ENCODE data around the gene CCDC90B. TPM values are rescaled to one million over a fixed set of nuclear protein-coding genes. Genes with fewer than 3 reads are reported as not detected.

The CCDC90B gene
- total RNA-seq, 1 experiment from 2014 or later, result 35.9 TPM

- no peak overlapping the region for H2BK12ac ChIP-seq (ENCODE audit: insufficient read length, low read depth, low read length)
- no peaks in the 10 kb centered on the region for H3K9me3 Mint-ChIP-seq
- no peaks in the 10 kb centered on the region for H4K20me1 ChIP-seq (ENCODE audit: control insufficient read depth, insufficient read depth, insufficient read length)
- no peak overlapping the region for H4K5ac ChIP-seq (ENCODE audit: insufficient read length, low read depth, low read length)
- no peak overlapping the region for H3K14ac ChIP-seq (ENCODE audit: insufficient read depth, low read length)
- H3K4me1 Mint-ChIP-seq, result no peaks in the 10 kb centered on the region
- no peak overlapping the region for H2BK20ac ChIP-seq (ENCODE audit: low read depth, low read length, poor library complexity, severe bottlenecking)
- no peak overlapping the region for H3K4me2 ChIP-seq (ENCODE audit: insufficient read depth, insufficient read length, low read length)
- H2AFZ ChIP-seq (ENCODE audit: low read length), result no peak overlapping the region
- H2BK5ac ChIP-seq (ENCODE audit: insufficient read length, low read length), result no peak overlapping the region
- DNase-seq, result no peak
- H3T11ph ChIP-seq (ENCODE audit: low read length), result no peak overlapping the region
- H3K27me3 ChIP-seq (ENCODE audit: insufficient read depth, low read length), result no peaks in the 10 kb centered on the region
- no peak overlapping the region for H3K4me3 Mint-ChIP-seq
- no peak for TF ChIP-seq CTCF (conservative IDR thresholded peaks at IDR 0.05)
- H4K8ac ChIP-seq (replicated peaks; ENCODE audit: insufficient read length, low read depth, low read length), result no peak overlapping the region
- no peak overlapping the region for H2BK15ac ChIP-seq (ENCODE audit: low read depth, low read length)
- H3K23me2 ChIP-seq (ENCODE audit: insufficient read length, low read depth, low read length, poor library complexity, severe bottlenecking), result no peaks in the 10 kb centered on the region
- H3K4me1 ChIP-seq (ENCODE audit: insufficient read depth, low read length), result no peaks in the 10 kb centered on the region
- no peak overlapping the region for H3K23ac ChIP-seq (ENCODE audit: insufficient read length, low read depth, low read length)
- no CpG with 5 or more reads among the region's 3 CpGs for WGBS (ENCODE audit: extremely low coverage, insufficient read length, low lambda C conversion rate)
- H2AK5ac ChIP-seq (ENCODE audit: insufficient read length, low read length), result no peak overlapping the region
- H3K27ac ChIP-seq (ENCODE audit: insufficient read length, low read depth, low read length), result no peak overlapping the region
- H3K9me3 ChIP-seq (ENCODE audit: control insufficient read depth, low read depth, low read length), result no peaks in the 10 kb centered on the region
- no peak overlapping the region for H3K9ac ChIP-seq (ENCODE audit: extremely low read depth, insufficient read length, low read length)
- no peaks in the 10 kb centered on the region for H3K27me3 Mint-ChIP-seq (ENCODE audit: low read depth)
- H3K36me3 Mint-ChIP-seq (ENCODE audit: insufficient read depth in 1 of 3, low read depth in 3 of 3), result peaks cover 0 to 4% (median 4%) of the 10 kb centered on the region in 3 experiments; a peak in 5 of 7 replicates
- peak overlapping the region in 2 of 3 experiments; percentile 38 to 40; a peak in 4 of 7 replicates for H3K27ac Mint-ChIP-seq
- no peak overlapping the region for H2BK120ac ChIP-seq (ENCODE audit: low read depth, low read length, poor library complexity, severe bottlenecking)
- no peak overlapping the region for H3K4ac ChIP-seq (ENCODE audit: low read depth, low read length)
- no peaks in the 10 kb centered on the region for H3K79me1 ChIP-seq (ENCODE audit: insufficient read depth, low read depth, low read length, poor library complexity, severe bottlenecking)
- H3K79me2 ChIP-seq (ENCODE audit: insufficient read depth, low read length), result no peaks in the 10 kb centered on the region
- no peak overlapping the region for H4K91ac ChIP-seq (ENCODE audit: insufficient read length, low read depth, low read length)
- no peak overlapping the region for H3K56ac ChIP-seq (ENCODE audit: insufficient read length, low read depth, low read length)
- H3K18ac ChIP-seq (ENCODE audit: insufficient read length, low read depth, low read length), result no peak overlapping the region
These were observed 29.4 kb downstream of the CCDC90B start for GRCh38 chr11:83256602-83257340.
